Panc1 (cell line): Measurements from ENCODE around the gene NOX3. TPM values are rescaled to one million over a fixed set of nuclear protein-coding genes. Genes with fewer than 3 reads are reported as not detected.

Experiments used
- ATAC-seq: fragments of 200-7000 bp; cut with Tn5 transposase; 2 replicates; pipeline ENCODE4 v1.9.1; 2020; ENCODE audit warnings: mild to moderate bottlenecking, moderate library complexity
- BruUV-seq: library from RNA; stranded (reverse); fragments of 400-500 nt; replicated peaks from 2 replicates; lab custom pipeline; 2021; lab: Mats Ljungman, UMichigan
- CTCF ChIA-PET: fragments of 300-600 bp; sonication (Branson Sonifier 250); formaldehyde crosslinking; loops from one replicate; lab custom pipeline; 2022; ENCODE audit warnings: antibody characterized with exemption; lab: Charles Lee
- POLR2A ChIA-PET: fragments of 300-600 bp; sonication (Branson Sonifier 250); formaldehyde crosslinking; loops from one replicate; lab custom pipeline; 2022; ENCODE audit warnings: antibody characterized with exemption; lab: Charles Lee
- DNase-seq: peaks from one replicate; pipeline ENCODE4 v3.0.0-alpha.2; 2010; ENCODE audit warnings: low read depth, low spot score
- H3K27ac ChIP-seq: 2 replicates; pipeline ENCODE4 v1.5.1; 2011; ENCODE audit warnings: mild to moderate bottlenecking, low read length, inconsistent platforms
- H3K27me3 ChIP-seq: fragments of 200-500 bp; sonication (Bioruptor generic); 2 replicates; pipeline ENCODE4 v1.6.0; 2014; ENCODE audit warnings: low read length, inconsistent platforms; ENCODE audit not compliant: control insufficient read depth, insufficient read depth
- H3K36me3 ChIP-seq: fragments of 200-500 bp; sonication (Bioruptor generic); 2 replicates; pipeline ENCODE4 v1.5.1; 2014; ENCODE audit warnings: inconsistent platforms, mild to moderate bottlenecking, low read length, moderate library complexity; ENCODE audit not compliant: control insufficient read depth, insufficient read depth
- H3K4me1 ChIP-seq: 2 replicates; pipeline ENCODE4 v1.5.1; 2011; ENCODE audit warnings: inconsistent platforms, mild to moderate bottlenecking, low read length, moderate library complexity; ENCODE audit not compliant: control insufficient read depth, insufficient read depth
- H3K4me3 ChIP-seq, 2 experiments: 2 replicates each; pipeline ENCODE4 v1.5.1; 2011 to 2012; ENCODE audit warnings: low read depth in 2 of 2, low read length in 2 of 2, mild to moderate bottlenecking in 2 of 2, inconsistent platforms in 1 of 2, moderate library complexity in 1 of 2
- H3K9me3 ChIP-seq: fragments of 200-500 bp; sonication (Bioruptor generic); 2 replicates; pipeline ENCODE4 v1.5.1; 2014; ENCODE audit warnings: low read depth, mild to moderate bottlenecking, inconsistent platforms, low read length, moderate library complexity; ENCODE audit not compliant: control insufficient read depth, insufficient read depth
- CTCF ChIP-seq: fragments of 450-650 bp; IDR thresholded peaks from 2 replicates; pipeline ENCODE4 v1.5.1; 2017; ENCODE audit warnings: mild to moderate bottlenecking
- POLR2AphosphoS5 ChIP-seq: IDR thresholded peaks from 2 replicates; pipeline ENCODE4 v1.6.1; 2012; ENCODE audit warnings: mild to moderate bottlenecking, low read depth, low read length, moderate library complexity
- REST ChIP-seq, 2 experiments: IDR thresholded peaks; 2 replicates each; pipeline ENCODE4 v1.6.1; 2011 to 2012; ENCODE audit warnings: low read depth in 2 of 2, control low read depth in 1 of 2, low read length in 1 of 2, mild to moderate bottlenecking in 1 of 2, moderate library complexity in 1 of 2; ENCODE audit not compliant: insufficient read depth in 1 of 2
- SIN3A ChIP-seq: IDR thresholded peaks from 2 replicates; pipeline ENCODE4 v1.6.1; 2012; ENCODE audit warnings: low read depth, mild to moderate bottlenecking, low read length, moderate library complexity, borderline replicate concordance; ENCODE audit not compliant: insufficient read depth
- TCF7L2 ChIP-seq: IDR thresholded peaks from 2 replicates; pipeline ENCODE4 v1.6.1; 2011; ENCODE audit warnings: mild to moderate bottlenecking, low read depth, low read length, inconsistent platforms
- in situ Hi-C: cut with HindIII; loops from 2 replicates; pipeline ENCODE4 v1.10.0; 2016; ENCODE audit warnings: low sequenced_read_pairs, low pct_unique_long_range_greater_than_20kb
- intact Hi-C: fragments of 100-400 bp; cut with micrococcal nuclease; formaldehyde crosslinking; loops from one replicate; pipeline ENCODE4 v1.10.0; 2022; ENCODE audit not compliant: unreplicated experiment
- total RNA-seq: library from RNA; stranded (reverse); gene quantifications from one replicate; pipeline ENCODE4 v1.2.1, GENCODE V29; 2021; ENCODE audit not compliant: unreplicated experiment

Gene NOX3
- total RNA-seq, 1 experiment from 2014 or later = not detected

- Histone ChIP-seq H3K4me3 (no peak overlapping the region), H3K4me1 (no peaks in the 10 kb centered on the region), H3K27me3 (no peaks in the 10 kb centered on the region), H3K27ac (no peak overlapping the region), H3K36me3 (no peaks in the 10 kb centered on the region), H3K9me3 (no peaks in the 10 kb centered on the region; the same call in 1 of the 2 replicates)
- ATAC-seq (no peak), DNase-seq (no peak)
- TF ChIP-seq REST (IDR thresholded peaks at IDR 0.05; ENCODE audit: insufficient read depth in 1 of 2, low read depth in 2 of 2, low read length in 1 of 2) (no peak), POLR2AphosphoS5 (no peak), TCF7L2 (no peak), CTCF (no peak), SIN3A (no peak)
- BruUV-seq = no TSS peak
- in situ Hi-C loops = no loop called here
- ChIA-PET POLR2A (no interaction called here), CTCF (no interaction called here)
- intact Hi-C loops = no loop called here
Observed at GRCh38 chr6:155349956-155350355, 105.7 kb downstream of the NOX3 start.

- no peaks in the 10 kb centered on the region for H3K4me1 ChIP-seq
- ATAC-seq (no peak), DNase-seq (no peak)
- in situ Hi-C loops (no loop called here), intact Hi-C loops (no loop called here)
- H3K4me3 ChIP-seq = no peak overlapping the region
- no peaks in the 10 kb centered on the region for H3K27me3 ChIP-seq
- no peaks in the 10 kb centered on the region; the same call in 1 of the 2 replicates for H3K9me3 ChIP-seq
- no peaks in the 10 kb centered on the region for H3K36me3 ChIP-seq
- TF ChIP-seq SIN3A = no peak
- TF ChIP-seq REST (IDR thresholded peaks at IDR 0.05; ENCODE audit: insufficient read depth in 1 of 2, low read depth in 2 of 2, low read length in 1 of 2) = no peak
- TF ChIP-seq CTCF = no peak
- H3K27ac ChIP-seq = no peak overlapping the region
- no TSS peak for BruUV-seq
- CTCF ChIA-PET = no interaction called here
- POLR2A ChIA-PET = no interaction called here
Observed at GRCh38 chr6:155349129-155349528, 106.5 kb downstream of the NOX3 start.
